Raji (cell line): ENCODE data around the gene KDM1A.
A peak's percentile ranks its signal among the peaks of the same experiment; 100 is the strongest.

Source experiments
- POLR2A ChIP-seq: IDR thresholded peaks from 2 replicates; pipeline ENCODE4 v1.6.1; 2011; ENCODE audit warnings: low read depth, low read length, control low read depth; ENCODE audit not compliant: insufficient read depth

KDM1A gene

GRCh38 chr1:23019094-23019862 is at the start of gene KDM1A:
KDM1A (plus strand) TSS chr1:23019468; CDS start chr1:23019597, 129 bp downstream.
- TF ChIP-seq POLR2A = peak; percentile 95

DNA sequence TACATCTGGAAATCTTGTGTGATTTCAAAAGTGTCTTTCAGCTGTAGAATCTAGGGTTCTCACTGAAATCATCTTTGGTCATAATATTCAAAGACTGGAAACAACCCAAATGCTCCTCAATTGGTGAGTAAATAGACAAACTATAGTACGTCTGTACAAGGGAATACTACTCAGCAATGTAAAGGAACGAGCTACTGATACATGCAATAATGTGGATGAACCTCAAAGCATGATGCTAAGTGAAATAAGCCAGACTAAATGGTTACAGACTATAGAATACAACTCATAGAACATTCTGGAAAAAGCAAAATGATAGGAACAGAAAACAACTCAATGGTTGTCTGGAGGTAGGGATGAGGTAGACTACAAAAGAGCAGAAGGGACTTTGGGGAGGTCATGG is 49.2 kb upstream of the KDM1A start:
- TF ChIP-seq POLR2A = no peak

- no peak for TF ChIP-seq POLR2A
Measured at GRCh38 chr1:22971161-22971560, 48.1 kb upstream of the KDM1A start.

GRCh38 chr1:22971611-22972405 is 47.5 kb upstream of the KDM1A start:
- no peak for TF ChIP-seq POLR2A

DNA sequence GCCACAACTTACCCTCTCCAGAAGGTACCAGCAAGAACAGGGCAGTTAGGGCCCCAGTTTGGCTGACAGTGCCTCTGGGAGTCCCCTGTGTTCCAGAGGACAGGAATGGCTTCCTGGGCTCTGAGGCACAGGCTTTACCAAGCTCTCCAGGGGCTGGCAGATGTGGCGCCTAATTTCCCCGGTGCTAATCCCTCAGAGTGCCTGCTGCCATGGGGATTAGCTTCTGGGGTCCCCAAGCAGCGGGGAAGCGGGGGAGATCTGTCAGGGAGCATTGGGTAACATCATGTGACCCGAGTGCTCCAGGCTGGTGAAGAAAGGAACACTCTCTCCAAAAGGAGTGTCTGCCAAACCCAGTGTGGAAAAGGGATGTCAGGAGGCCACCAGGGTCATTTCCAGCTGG is 46.5 kb upstream of the KDM1A start, which contains the start of gene LACTBL1:
TSS of gene LACTBL1 (minus strand) at position 107 of the 400 bp plus-strand sequence. CDS start 550 bp downstream, outside the sequence.
- TF ChIP-seq POLR2A = no peak

- TF ChIP-seq POLR2A = no peak
Measured at GRCh38 chr1:22975694-22976093, 43.6 kb upstream of the KDM1A start.

GRCh38 chr1:22976127-22976460 is 43.2 kb upstream of the KDM1A start:
- no peak for TF ChIP-seq POLR2A

- no peak for TF ChIP-seq POLR2A
Measured at GRCh38 chr1:22976461-22977243, 42.6 kb upstream of the KDM1A start.

GRCh38 chr1:22978299-22978698 is 41.0 kb upstream of the KDM1A start:
- TF ChIP-seq POLR2A = no peak

DNA sequence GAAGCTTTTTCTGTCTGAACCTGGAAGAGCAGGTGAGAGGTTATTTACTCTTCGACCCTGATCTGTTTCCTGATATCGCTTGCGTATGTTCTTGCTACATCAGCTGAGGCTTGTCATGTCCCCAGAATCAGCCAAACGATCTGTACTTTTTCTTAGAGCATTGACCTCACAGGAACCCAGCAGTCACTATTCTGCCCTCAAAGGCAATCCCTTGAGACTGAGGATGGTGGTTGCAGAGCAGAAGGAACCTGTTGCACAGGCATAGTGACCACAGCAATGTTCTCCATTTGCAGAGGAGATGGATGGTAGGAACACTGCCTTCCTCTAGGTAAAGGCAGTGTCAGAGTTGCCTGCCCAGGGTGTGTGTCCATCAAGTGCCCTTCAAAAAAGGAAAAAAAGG is 35.3 kb upstream of the KDM1A start:
- TF ChIP-seq POLR2A = no peak

DNA sequence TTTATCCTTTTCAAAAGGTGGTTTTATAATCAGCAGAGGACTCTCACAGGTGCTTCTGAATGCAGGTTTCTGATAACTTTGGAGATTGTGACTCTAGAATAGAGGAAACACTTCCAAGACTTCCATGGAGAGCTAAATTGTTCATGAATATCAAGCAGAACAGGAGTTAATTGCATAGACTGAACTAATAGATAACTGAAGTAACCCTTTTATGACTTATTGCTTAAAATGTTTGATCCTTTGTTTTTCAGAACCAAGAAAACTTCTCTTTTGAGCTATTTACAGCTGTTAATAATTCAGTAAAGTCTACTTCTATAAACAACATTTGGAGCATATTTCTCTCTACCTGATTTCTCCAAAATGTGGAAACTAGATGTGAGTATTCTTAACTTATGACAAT is 23.5 kb upstream of the KDM1A start:
- TF ChIP-seq POLR2A = no peak

DNA sequence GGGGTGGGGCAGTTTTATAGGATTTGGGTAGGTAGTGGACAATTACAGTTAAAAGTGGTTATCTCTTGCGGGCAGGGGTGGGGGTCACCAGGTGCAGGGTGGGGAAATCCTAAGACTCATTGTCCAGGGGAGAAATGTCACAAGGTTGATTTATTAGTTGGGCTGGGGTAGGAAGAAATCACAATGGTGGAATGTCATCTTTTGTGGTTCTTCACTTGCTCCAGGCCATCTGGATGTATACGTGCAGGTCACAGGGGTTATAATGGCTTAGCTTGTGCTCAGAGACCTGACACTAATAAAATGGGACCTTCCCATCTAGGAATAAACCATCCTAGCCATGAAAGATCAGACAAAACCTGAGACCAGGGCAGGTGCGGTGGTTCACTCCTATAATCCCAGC is 15.2 kb upstream of the KDM1A start:
- no peak for TF ChIP-seq POLR2A

DNA sequence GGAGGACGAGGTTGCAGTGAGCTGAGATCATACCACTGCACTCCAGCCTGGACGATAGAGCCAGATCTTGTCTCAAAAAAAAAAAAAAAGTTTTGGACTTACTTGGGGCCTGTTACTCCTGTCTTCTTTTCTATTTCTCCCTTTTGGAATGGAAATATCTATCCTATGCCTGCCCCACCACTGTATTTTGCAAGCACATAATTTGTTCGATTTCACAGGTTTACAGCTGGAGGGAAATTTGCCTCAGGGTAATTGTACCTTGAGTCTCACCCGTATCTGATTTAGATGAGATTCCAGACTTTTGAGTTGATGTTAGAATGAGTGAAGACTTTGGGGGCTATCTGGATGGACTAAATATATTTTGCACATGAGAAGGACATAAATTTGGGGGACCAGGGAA is 12.2 kb upstream of the KDM1A start:
- no peak for TF ChIP-seq POLR2A

GRCh38 chr1:23008901-23009300 is 10.4 kb upstream of the KDM1A start:
- TF ChIP-seq POLR2A = no peak

GRCh38 chr1:23013657-23014056 is 5.6 kb upstream of the KDM1A start:
- TF ChIP-seq POLR2A = no peak

DNA sequence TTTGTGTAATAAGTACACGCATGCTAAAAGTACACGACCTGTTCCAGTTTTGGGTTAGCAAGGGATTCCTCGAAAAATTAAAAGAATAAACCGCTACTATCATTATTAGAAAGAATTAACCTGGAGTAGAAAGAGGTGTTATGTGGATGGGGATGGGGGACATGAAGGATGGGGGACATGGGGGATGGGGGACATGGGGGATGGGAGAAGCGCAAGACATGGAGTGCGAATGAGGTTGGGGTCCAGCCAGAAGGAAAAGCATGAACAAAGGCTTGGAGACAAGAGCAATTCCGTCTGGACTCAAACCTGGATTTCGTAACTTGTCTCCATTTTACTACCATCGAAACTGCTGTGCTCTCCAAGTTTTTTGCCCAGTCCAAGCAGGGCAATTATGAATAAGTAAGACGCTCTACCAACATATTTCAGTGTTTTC is 591 bp upstream of the KDM1A start:
- TF ChIP-seq POLR2A = no peak
